ENCODE data around the gene SEC16A. TPM values are rescaled to one million over a fixed set of nuclear protein-coding genes. Genes with fewer than 3 reads are reported as not detected.

The SEC16A gene
- total RNA-seq, 6 experiments from 2014 or later, result 63.2 to 98.6 (median 75.5) TPM

- no peaks in the 10 kb centered on the region for H3K4me1 Mint-ChIP-seq (ENCODE audit: low read depth)
- no peak overlapping the region for H3K27ac Mint-ChIP-seq
- no peak for DNase-seq
- H3K9me3 Mint-ChIP-seq, result no peaks in the 10 kb centered on the region
- H3K27me3 Mint-ChIP-seq (ENCODE audit: insufficient read depth), result peaks cover 2% of the 10 kb centered on the region
- H3K36me3 Mint-ChIP-seq (ENCODE audit: low read depth), result peaks cover 19% of the 10 kb centered on the region
- H3K4me3 Mint-ChIP-seq, result no peak overlapping the region
- TF ChIP-seq CTCF (IDR thresholded peaks at IDR 0.05), result no peak
Measured at GRCh38 chr9:136423432-136424146, 59.3 kb downstream of the SEC16A start.

DNA sequence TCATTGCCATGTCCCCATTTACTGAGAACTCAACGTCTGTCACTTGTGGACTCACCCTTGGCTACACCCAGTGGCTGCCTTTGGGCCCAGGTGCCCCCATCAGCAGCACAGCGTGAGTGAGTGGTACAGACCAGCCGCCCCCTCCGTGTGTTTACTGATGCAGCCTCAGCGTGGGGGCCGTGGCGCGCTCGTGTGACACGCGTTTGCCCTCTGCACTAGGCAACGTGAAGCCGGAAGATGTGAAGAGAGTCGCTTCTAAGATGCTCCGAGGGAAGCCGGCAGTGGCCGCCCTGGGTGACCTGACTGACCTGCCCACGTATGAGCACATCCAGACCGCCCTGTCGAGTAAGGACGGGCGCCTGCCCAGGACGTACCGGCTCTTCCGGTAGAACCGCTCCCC is 60.0 kb downstream of the SEC16A start:
- DNase-seq, result no peak
- no peaks in the 10 kb centered on the region for H3K9me3 Mint-ChIP-seq
- no peak for TF ChIP-seq CTCF (IDR thresholded peaks at IDR 0.05)
- peaks cover 18% of the 10 kb centered on the region for H3K36me3 Mint-ChIP-seq (ENCODE audit: low read depth)
- peaks cover 4% of the 10 kb centered on the region for H3K27me3 Mint-ChIP-seq (ENCODE audit: insufficient read depth)
- H3K27ac Mint-ChIP-seq, result no peak overlapping the region
- H3K4me1 Mint-ChIP-seq (ENCODE audit: low read depth), result no peaks in the 10 kb centered on the region
- no peak overlapping the region; the same call in 1 of the 2 replicates for H3K4me3 Mint-ChIP-seq

DNA sequence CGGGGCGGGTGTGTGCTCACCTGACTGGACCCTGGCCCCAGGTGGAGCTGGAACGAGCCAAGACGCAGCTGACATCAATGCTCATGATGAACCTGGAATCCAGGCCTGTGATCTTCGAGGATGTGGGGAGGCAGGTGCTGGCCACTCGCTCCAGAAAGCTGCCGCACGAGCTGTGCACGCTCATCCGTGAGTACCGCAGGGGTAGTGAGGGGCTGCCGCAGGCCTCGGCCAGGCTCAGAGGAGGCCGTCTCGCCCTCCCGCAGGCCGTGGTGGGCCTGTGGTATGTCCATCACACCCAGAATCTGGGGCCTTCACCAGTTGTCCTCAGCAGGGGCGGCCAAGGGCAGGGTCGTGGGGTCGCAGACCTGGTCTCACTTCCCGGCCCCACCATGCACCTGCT is 61.0 kb downstream of the SEC16A start:
- no peak overlapping the region for H3K27ac Mint-ChIP-seq
- peaks cover 7% of the 10 kb centered on the region for H3K27me3 Mint-ChIP-seq (ENCODE audit: insufficient read depth)
- H3K9me3 Mint-ChIP-seq, result no peaks in the 10 kb centered on the region
- H3K4me3 Mint-ChIP-seq, result no peak overlapping the region
- peaks cover 19% of the 10 kb centered on the region for H3K36me3 Mint-ChIP-seq (ENCODE audit: low read depth)
- no peaks in the 10 kb centered on the region for H3K4me1 Mint-ChIP-seq (ENCODE audit: low read depth)
- DNase-seq, result no peak
- TF ChIP-seq CTCF (IDR thresholded peaks at IDR 0.05), result no peak

DNA sequence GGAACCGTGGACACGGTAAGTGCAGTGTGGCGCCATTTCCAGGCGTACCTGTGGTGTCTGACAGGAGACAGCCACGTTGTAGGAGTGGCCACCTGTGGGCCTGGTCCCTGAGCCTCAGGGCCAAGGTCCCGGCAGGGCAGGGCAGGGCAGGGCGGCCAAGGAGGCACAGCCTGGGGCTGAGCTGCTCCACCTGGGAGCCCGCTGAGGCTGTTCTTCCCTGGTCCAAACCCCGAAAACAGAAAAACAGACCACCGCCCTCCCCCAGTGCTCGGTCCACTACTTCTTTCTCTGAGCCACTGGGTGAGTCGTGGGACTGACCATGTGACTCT is 63.8 kb downstream of the SEC16A start:
- DNase-seq, result no peak
- Mint-ChIP-seq H3K4me3 (no peak overlapping the region), H3K9me3 (no peaks in the 10 kb centered on the region), H3K4me1 (ENCODE audit: low read depth) (no peaks in the 10 kb centered on the region), H3K36me3 (ENCODE audit: low read depth) (peaks cover 30% of the 10 kb centered on the region), H3K27me3 (ENCODE audit: insufficient read depth) (peaks cover 5% of the 10 kb centered on the region), H3K27ac (no peak overlapping the region)
- no peak for TF ChIP-seq CTCF (IDR thresholded peaks at IDR 0.05)

- no peak for TF ChIP-seq CTCF (IDR thresholded peaks at IDR 0.05)
- Mint-ChIP-seq H3K27ac (no peak overlapping the region), H3K9me3 (no peaks in the 10 kb centered on the region), H3K27me3 (ENCODE audit: insufficient read depth) (peaks cover 5% of the 10 kb centered on the region), H3K4me3 (no peak overlapping the region), H3K36me3 (ENCODE audit: low read depth) (peaks cover 35% of the 10 kb centered on the region), H3K4me1 (ENCODE audit: low read depth) (no peaks in the 10 kb centered on the region)
- DNase-seq, result no peak
Measured at GRCh38 chr9:136418182-136419091, 64.4 kb downstream of the SEC16A start.

Data from HFFc6 (cell line).